AG10803 (cell line): ENCODE measurements around the gene MROH7.

Source experiments
- DNase-seq: peaks from one replicate; pipeline ENCODE4 v3.0.0; 2010; ENCODE audit warnings: low read depth
- H3K4me3 ChIP-seq: 2 replicates; pipeline ENCODE4 v1.5.1; 2011; ENCODE audit warnings: mild to moderate bottlenecking, low read length, control low read depth
- TF ChIP-seq, protein P1 (sequence below): conservative IDR thresholded peaks from 2 replicates; pipeline ENCODE4 v1.5.1; 2011; ENCODE audit warnings: mild to moderate bottlenecking, low read length, control low read depth, inconsistent platforms

The MROH7 gene

DNA sequence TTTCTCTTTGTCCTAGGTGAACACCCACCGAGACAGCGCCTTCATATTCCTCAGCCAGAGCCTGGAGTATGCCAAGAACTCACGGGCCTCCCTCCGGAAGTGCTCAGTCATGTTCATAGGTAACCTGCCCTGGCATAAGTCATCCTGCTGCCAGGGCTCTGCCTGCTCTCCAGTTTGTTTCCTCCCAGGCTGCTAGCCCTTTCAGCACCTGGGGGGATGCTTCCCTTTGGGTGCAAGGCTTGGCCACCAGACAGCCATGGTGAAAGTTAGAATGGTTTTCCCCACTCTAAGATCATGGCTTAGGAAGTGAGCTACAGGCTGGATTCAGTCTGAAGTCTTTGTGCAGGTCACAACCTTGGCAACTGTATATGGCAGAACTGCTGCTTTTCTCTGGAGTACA lies 64.8 kb downstream of the MROH7 start:
- no peak for DNase-seq
- H3K4me3 ChIP-seq, result no peak overlapping the region
- TF ChIP-seq, protein P1, sequence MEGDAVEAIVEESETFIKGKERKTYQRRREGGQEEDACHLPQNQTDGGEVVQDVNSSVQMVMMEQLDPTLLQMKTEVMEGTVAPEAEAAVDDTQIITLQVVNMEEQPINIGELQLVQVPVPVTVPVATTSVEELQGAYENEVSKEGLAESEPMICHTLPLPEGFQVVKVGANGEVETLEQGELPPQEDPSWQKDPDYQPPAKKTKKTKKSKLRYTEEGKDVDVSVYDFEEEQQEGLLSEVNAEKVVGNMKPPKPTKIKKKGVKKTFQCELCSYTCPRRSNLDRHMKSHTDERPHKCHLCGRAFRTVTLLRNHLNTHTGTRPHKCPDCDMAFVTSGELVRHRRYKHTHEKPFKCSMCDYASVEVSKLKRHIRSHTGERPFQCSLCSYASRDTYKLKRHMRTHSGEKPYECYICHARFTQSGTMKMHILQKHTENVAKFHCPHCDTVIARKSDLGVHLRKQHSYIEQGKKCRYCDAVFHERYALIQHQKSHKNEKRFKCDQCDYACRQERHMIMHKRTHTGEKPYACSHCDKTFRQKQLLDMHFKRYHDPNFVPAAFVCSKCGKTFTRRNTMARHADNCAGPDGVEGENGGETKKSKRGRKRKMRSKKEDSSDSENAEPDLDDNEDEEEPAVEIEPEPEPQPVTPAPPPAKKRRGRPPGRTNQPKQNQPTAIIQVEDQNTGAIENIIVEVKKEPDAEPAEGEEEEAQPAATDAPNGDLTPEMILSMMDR, result no peak

- TF ChIP-seq, protein P1, result no peak
- no peak overlapping the region for H3K4me3 ChIP-seq
- DNase-seq, result no peak
Measured at GRCh38 chr1:54708385-54708784, 66.8 kb downstream of the MROH7 start.

DNA sequence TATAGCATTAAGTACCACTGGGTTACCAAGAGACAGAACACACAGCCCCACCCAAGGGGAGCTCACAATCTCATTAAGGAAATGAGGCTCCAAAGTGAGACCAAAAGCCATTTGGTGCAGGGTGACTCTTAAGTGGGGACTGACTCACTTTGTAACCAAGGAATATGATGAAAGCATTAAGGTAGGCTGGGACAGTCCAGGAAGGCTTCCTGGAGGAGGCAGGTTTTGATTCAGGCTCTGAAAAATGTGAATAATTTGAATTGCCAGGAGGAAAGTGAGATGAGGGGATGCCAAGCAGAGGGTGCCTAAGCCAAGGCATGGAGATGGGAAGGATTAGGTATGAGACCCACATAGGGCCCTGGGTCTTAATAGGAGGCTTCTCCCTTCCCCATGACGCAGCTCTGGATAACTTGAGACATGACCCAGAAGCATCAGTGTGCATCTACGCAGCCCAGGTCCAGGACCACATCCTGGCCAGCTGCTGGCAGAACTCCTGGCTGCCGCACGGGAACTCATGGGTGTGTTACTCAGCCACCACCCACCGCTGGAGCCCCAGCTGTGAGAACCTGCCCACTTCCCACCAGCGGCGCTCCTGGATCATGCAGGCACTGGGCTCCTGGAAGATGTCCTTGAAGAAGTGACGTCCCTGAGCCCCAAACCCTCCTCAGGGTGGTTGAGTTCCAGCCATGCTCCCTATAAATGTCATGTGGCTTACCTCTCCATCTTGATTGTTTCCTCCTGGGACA lies 68.1 kb downstream of the MROH7 start:
- no peak overlapping the region for H3K4me3 ChIP-seq
- TF ChIP-seq, protein P1, result no peak
- DNase-seq, result no peak

- no peak for DNase-seq
- TF ChIP-seq, protein P1, result no peak
- H3K4me3 ChIP-seq, result no peak overlapping the region
Measured at GRCh38 chr1:54710434-54710833, 68.8 kb downstream of the MROH7 start.

GRCh38 chr1:54710841-54711240 lies 69.3 kb downstream of the MROH7 start:
- TF ChIP-seq, protein P1, result no peak
- DNase-seq, result no peak
- no peak overlapping the region for H3K4me3 ChIP-seq

- no peak overlapping the region for H3K4me3 ChIP-seq
- TF ChIP-seq, protein P1, result no peak
- DNase-seq, result no peak
Measured at GRCh38 chr1:54711536-54711935, 70.0 kb downstream of the MROH7 start.

GRCh38 chr1:54714881-54715492 lies 73.4 kb downstream of the MROH7 start:
- H3K4me3 ChIP-seq, result peak overlapping the region; percentile 95
- no peak for DNase-seq
- TF ChIP-seq, protein P1, result no peak
